Measurements from ENCODE around the gene MICAL3. TPM values are rescaled to one million over a fixed set of nuclear protein-coding genes. Genes with fewer than 3 reads are reported as not detected.

MICAL3 gene
- polyA plus RNA-seq, 3 donors: 0.23 to 0.84 TPM; not detected in 1

GRCh38 chr22:17915188-17915587 lies 109.2 kb downstream of the MICAL3 start:
- no peaks in the 10 kb centered on the region for H3K36me3 Mint-ChIP-seq
- H3K27me3 Mint-ChIP-seq (ENCODE audit: low read depth in 3 of 3): no peaks in the 10 kb centered on the region
- H3K27ac ChIP-seq (ENCODE audit: low read depth in 1 of 2, low read length in 2 of 2): no peak overlapping the region
- no peak overlapping the region for H3K27ac Mint-ChIP-seq
- H3K9me3 Mint-ChIP-seq: no peaks in the 10 kb centered on the region
- H3K9me3 ChIP-seq (replicated peaks in 1 of 2; ENCODE audit: control insufficient read depth in 1 of 2, insufficient read depth in 1 of 2, low read length in 2 of 2): no peaks in the 10 kb centered on the region
- H2AFZ ChIP-seq (ENCODE audit: insufficient read depth, low read depth, low read length, poor library complexity, severe bottlenecking): no peak overlapping the region
- no peak for TF ChIP-seq CTCF (IDR thresholded peaks at IDR 0.05)
- H3K9ac ChIP-seq (ENCODE audit: insufficient read depth, low read length, poor library complexity, severe bottlenecking): no peak overlapping the region
- no peak for DNase-seq
- no peaks in the 10 kb centered on the region for H4K20me1 ChIP-seq (ENCODE audit: insufficient read depth, low read length)
- no peak overlapping the region for H3K4me3 Mint-ChIP-seq
- 93% methylated on average over 10 of the region's 10 CpGs for WGBS (ENCODE audit: insufficient coverage)
- no peaks in the 10 kb centered on the region for H3K79me2 ChIP-seq (ENCODE audit: insufficient read depth, low read length)
- intact Hi-C loops (cut with micrococcal nuclease): no loop called here
- H3K36me3 ChIP-seq (replicated peaks in 1 of 2; ENCODE audit: control insufficient read depth in 1 of 2, insufficient read depth in 2 of 2, low read length in 2 of 2): no peaks in the 10 kb centered on the region
- H3K4me3 ChIP-seq (replicated peaks in 1 of 3; ENCODE audit: low read depth in 2 of 3, low read length in 3 of 3): no peak overlapping the region
- H3K4me1 ChIP-seq (ENCODE audit: control insufficient read depth in 1 of 2, insufficient read depth in 2 of 2, low read length in 2 of 2): no peaks in the 10 kb centered on the region
- no peak overlapping the region for H3K4me2 ChIP-seq (replicated peaks; ENCODE audit: extremely low read depth, low read length, poor library complexity, severe bottlenecking)
- H3K27me3 ChIP-seq (ENCODE audit: control insufficient read depth in 2 of 2, insufficient read depth in 2 of 2, low read length in 2 of 2): no peaks in the 10 kb centered on the region
- peaks cover 3% of the 10 kb centered on the region for H3K4me1 Mint-ChIP-seq

GRCh38 chr22:17914474-17914873 lies 109.9 kb downstream of the MICAL3 start:
- no peak for TF ChIP-seq CTCF (IDR thresholded peaks at IDR 0.05)
- H3K79me2 ChIP-seq (ENCODE audit: insufficient read depth, low read length): no peaks in the 10 kb centered on the region
- Mint-ChIP-seq H3K27ac (no peak overlapping the region), H3K36me3 (no peaks in the 10 kb centered on the region), H3K4me1 (no peaks in the 10 kb centered on the region), H3K4me3 (no peak overlapping the region), H3K27me3 (ENCODE audit: low read depth in 3 of 3) (no peaks in the 10 kb centered on the region), H3K9me3 (no peaks in the 10 kb centered on the region)
- H3K27me3 ChIP-seq (ENCODE audit: control insufficient read depth in 2 of 2, insufficient read depth in 2 of 2, low read length in 2 of 2): no peaks in the 10 kb centered on the region
- H3K27ac ChIP-seq (ENCODE audit: low read depth in 1 of 2, low read length in 2 of 2): no peak overlapping the region
- H3K9ac ChIP-seq (ENCODE audit: insufficient read depth, low read length, poor library complexity, severe bottlenecking): no peak overlapping the region
- no peak for DNase-seq
- H3K9me3 ChIP-seq (replicated peaks in 1 of 2; ENCODE audit: control insufficient read depth in 1 of 2, insufficient read depth in 1 of 2, low read length in 2 of 2): no peaks in the 10 kb centered on the region
- no peaks in the 10 kb centered on the region for H4K20me1 ChIP-seq (ENCODE audit: insufficient read depth, low read length)
- H3K4me1 ChIP-seq (ENCODE audit: control insufficient read depth in 1 of 2, insufficient read depth in 2 of 2, low read length in 2 of 2): no peaks in the 10 kb centered on the region
- no peak overlapping the region for H3K4me3 ChIP-seq (replicated peaks in 1 of 3; ENCODE audit: low read depth in 2 of 3, low read length in 3 of 3)
- H3K4me2 ChIP-seq (replicated peaks; ENCODE audit: extremely low read depth, low read length, poor library complexity, severe bottlenecking): no peak overlapping the region
- H2AFZ ChIP-seq (ENCODE audit: insufficient read depth, low read depth, low read length, poor library complexity, severe bottlenecking): no peak overlapping the region
- WGBS (ENCODE audit: insufficient coverage): 75% methylated on average over 1 of the region's 3 CpGs
- intact Hi-C loops (cut with micrococcal nuclease): no loop called here
- no peaks in the 10 kb centered on the region for H3K36me3 ChIP-seq (replicated peaks in 1 of 2; ENCODE audit: control insufficient read depth in 1 of 2, insufficient read depth in 2 of 2, low read length in 2 of 2)

Measured in CD14-positive monocyte (primary cell).